Measurements from ENCODE around the gene RABGAP1.

The RABGAP1 gene

GRCh38 chr9:123039617-123040219, 98.9 kb downstream of the RABGAP1 start:
- no peak overlapping the region for H3K27ac ChIP-seq (ENCODE audit: low read depth, low read length)
- H3K27me3 ChIP-seq (ENCODE audit: control insufficient read depth in 1 of 2, insufficient read depth in 2 of 2, low read length in 2 of 2), result no peaks in the 10 kb centered on the region
- peaks cover 45% of the 10 kb centered on the region for H3K4me1 ChIP-seq (ENCODE audit: insufficient read depth, low read length)
- H3K9me3 ChIP-seq (ENCODE audit: low read length), result no peaks in the 10 kb centered on the region
- H3K9ac ChIP-seq (ENCODE audit: low read length), result no peak overlapping the region
- no peak overlapping the region for H3K4me3 ChIP-seq (ENCODE audit: low read depth in 1 of 2, low read length in 2 of 2)
- peaks cover 5% of the 10 kb centered on the region for H3K36me3 ChIP-seq (ENCODE audit: insufficient read depth, low read length)

- H3K9me3 ChIP-seq (ENCODE audit: low read length), result no peaks in the 10 kb centered on the region
- H3K4me1 ChIP-seq (ENCODE audit: insufficient read depth, low read length), result peaks cover 42% of the 10 kb centered on the region
- no peaks in the 10 kb centered on the region for H3K36me3 ChIP-seq (ENCODE audit: insufficient read depth, low read length)
- H3K4me3 ChIP-seq (ENCODE audit: low read depth in 1 of 2, low read length in 2 of 2), result no peak overlapping the region
- no peak overlapping the region for H3K9ac ChIP-seq (ENCODE audit: low read length)
- H3K27me3 ChIP-seq (ENCODE audit: control insufficient read depth in 1 of 2, insufficient read depth in 2 of 2, low read length in 2 of 2), result no peaks in the 10 kb centered on the region
- H3K27ac ChIP-seq (ENCODE audit: low read depth, low read length), result no peak overlapping the region
These were observed 100.0 kb downstream of the RABGAP1 start for GRCh38 chr9:123040801-123041200.

DNA sequence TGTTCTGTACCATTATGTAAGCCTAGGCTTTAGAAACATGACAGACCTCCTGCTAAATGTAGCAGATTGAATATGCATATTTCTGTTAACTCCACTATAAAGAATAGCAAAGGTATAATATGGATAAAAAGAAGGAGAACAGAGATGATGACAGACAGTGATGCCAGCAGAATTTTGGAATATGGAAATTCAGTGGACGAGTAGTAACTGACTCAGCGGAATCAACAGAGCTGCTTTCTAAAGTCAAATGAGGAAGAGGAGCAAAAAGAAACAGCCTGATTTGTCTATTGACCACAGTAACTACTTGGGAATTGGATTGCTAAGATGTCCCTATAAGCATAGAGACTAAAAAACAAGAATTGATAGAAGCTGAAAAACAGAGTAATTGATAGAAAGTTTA, 100.7 kb downstream of the RABGAP1 start:
- Histone ChIP-seq H3K4me1 (ENCODE audit: insufficient read depth, low read length) (peaks cover 42% of the 10 kb centered on the region), H3K9ac (ENCODE audit: low read length) (no peak overlapping the region), H3K27ac (ENCODE audit: low read depth, low read length) (no peak overlapping the region), H3K4me3 (ENCODE audit: low read depth in 1 of 2, low read length in 2 of 2) (no peak overlapping the region), H3K27me3 (ENCODE audit: control insufficient read depth in 1 of 2, insufficient read depth in 2 of 2, low read length in 2 of 2) (no peaks in the 10 kb centered on the region), H3K36me3 (ENCODE audit: insufficient read depth, low read length) (no peaks in the 10 kb centered on the region), H3K9me3 (ENCODE audit: low read length) (no peaks in the 10 kb centered on the region)

GRCh38 chr9:123043081-123043939, 102.5 kb downstream of the RABGAP1 start:
- H3K9me3 ChIP-seq (ENCODE audit: low read length), result no peaks in the 10 kb centered on the region
- no peak overlapping the region for H3K9ac ChIP-seq (ENCODE audit: low read length)
- H3K27me3 ChIP-seq (ENCODE audit: control insufficient read depth in 1 of 2, insufficient read depth in 2 of 2, low read length in 2 of 2), result no peaks in the 10 kb centered on the region
- no peak overlapping the region for H3K27ac ChIP-seq (ENCODE audit: low read depth, low read length)
- H3K4me1 ChIP-seq (ENCODE audit: insufficient read depth, low read length), result peaks cover 34% of the 10 kb centered on the region
- no peaks in the 10 kb centered on the region for H3K36me3 ChIP-seq (ENCODE audit: insufficient read depth, low read length)
- H3K4me3 ChIP-seq (ENCODE audit: low read depth in 1 of 2, low read length in 2 of 2), result no peak overlapping the region

DNA sequence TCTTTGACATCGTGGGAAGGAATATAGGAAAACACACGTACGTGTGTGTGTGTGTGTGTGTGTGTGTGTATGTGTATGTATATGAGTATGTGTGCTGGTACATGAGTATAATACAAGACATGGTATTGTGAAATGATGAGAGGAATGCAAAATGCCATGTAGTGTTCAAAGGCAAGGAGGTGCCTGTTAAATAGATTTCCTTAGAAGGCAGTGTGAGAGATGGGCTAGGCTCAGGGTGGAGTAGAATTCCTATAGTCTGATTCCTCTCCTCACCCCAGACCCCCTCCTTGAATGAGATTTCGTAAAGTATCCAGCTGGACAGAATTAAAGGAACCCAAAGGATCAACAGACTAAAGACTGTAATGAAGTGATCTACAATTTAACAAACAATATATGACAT, 103.8 kb downstream of the RABGAP1 start:
- H3K4me3 ChIP-seq (ENCODE audit: low read depth in 1 of 2, low read length in 2 of 2), result no peak overlapping the region
- no peaks in the 10 kb centered on the region for H3K9me3 ChIP-seq (ENCODE audit: low read length)
- H3K27ac ChIP-seq (ENCODE audit: low read depth, low read length), result no peak overlapping the region

DNA sequence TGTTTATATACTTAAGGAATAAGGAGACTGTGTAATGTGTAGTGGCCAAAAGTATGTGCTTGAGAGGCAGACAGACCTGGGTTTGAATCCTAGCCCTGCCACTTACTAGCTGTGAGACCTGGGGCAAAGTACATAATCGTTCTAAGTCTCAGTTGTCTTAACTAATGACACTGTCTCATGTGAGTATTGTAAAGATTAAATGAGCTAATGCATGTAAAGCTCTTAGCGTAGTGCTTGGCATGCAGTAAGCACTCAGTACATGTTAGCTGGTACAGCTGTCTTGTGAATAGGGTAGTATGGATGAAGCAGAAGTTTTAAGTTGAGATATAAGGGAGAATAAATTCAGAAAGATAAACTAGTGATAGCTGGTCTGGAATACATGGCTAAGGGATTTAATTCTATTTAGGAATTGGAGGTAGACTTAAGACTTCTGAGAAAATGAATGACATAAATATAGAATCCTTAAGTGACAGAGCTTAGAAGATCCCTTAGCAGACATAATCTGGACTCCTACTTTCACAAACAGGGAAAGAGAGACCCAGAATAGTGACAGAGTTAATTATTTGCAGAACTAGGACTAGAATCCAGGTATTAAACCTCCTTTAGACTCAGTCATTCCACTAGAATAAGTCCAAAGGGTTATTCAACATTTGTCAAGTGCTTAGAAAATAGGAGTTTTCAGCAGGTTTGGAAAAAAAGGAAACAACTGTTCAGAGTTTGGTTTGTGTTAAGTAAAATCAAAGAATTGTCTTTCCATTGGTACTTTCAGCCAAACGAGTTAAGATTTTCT, 105.8 kb downstream of the RABGAP1 start:
- Histone ChIP-seq H3K9ac (ENCODE audit: low read length) (no peak overlapping the region), H3K27me3 (ENCODE audit: control insufficient read depth in 1 of 2, insufficient read depth in 2 of 2, low read length in 2 of 2) (no peaks in the 10 kb centered on the region), H3K9me3 (ENCODE audit: low read length) (no peaks in the 10 kb centered on the region), H3K4me3 (ENCODE audit: low read depth in 1 of 2, low read length in 2 of 2) (no peak overlapping the region), H3K27ac (ENCODE audit: low read depth, low read length) (peak overlapping the region; percentile 16), H3K36me3 (ENCODE audit: insufficient read depth, low read length) (no peaks in the 10 kb centered on the region), H3K4me1 (ENCODE audit: insufficient read depth, low read length) (peaks cover 48% of the 10 kb centered on the region)

More for the DNA sequence above, 103.8 kb downstream of the RABGAP1 start:
- Histone ChIP-seq H3K4me1 (ENCODE audit: insufficient read depth, low read length) (peaks cover 45% of the 10 kb centered on the region), H3K27me3 (ENCODE audit: control insufficient read depth in 1 of 2, insufficient read depth in 2 of 2, low read length in 2 of 2) (no peaks in the 10 kb centered on the region), H3K9ac (ENCODE audit: low read length) (no peak overlapping the region), H3K36me3 (ENCODE audit: insufficient read depth, low read length) (no peaks in the 10 kb centered on the region)

- peak overlapping the region; percentile 6 for H3K27ac ChIP-seq (ENCODE audit: low read depth, low read length)
- no peak overlapping the region for H3K4me3 ChIP-seq (ENCODE audit: low read depth in 1 of 2, low read length in 2 of 2)
- peaks cover 60% of the 10 kb centered on the region for H3K4me1 ChIP-seq (ENCODE audit: insufficient read depth, low read length)
- no peaks in the 10 kb centered on the region for H3K36me3 ChIP-seq (ENCODE audit: insufficient read depth, low read length)
- no peaks in the 10 kb centered on the region for H3K9me3 ChIP-seq (ENCODE audit: low read length)
- no peak overlapping the region for H3K9ac ChIP-seq (ENCODE audit: low read length)
- no peaks in the 10 kb centered on the region for H3K27me3 ChIP-seq (ENCODE audit: control insufficient read depth in 1 of 2, insufficient read depth in 2 of 2, low read length in 2 of 2)
These were observed 107.9 kb downstream of the RABGAP1 start for GRCh38 chr9:123048748-123049147.

- H3K36me3 ChIP-seq (ENCODE audit: insufficient read depth, low read length), result no peaks in the 10 kb centered on the region
- H3K27ac ChIP-seq (ENCODE audit: low read depth, low read length), result peak overlapping the region; percentile 16
- no peaks in the 10 kb centered on the region for H3K27me3 ChIP-seq (ENCODE audit: control insufficient read depth in 1 of 2, insufficient read depth in 2 of 2, low read length in 2 of 2)
- H3K4me1 ChIP-seq (ENCODE audit: insufficient read depth, low read length), result peaks cover 57% of the 10 kb centered on the region
- no peak overlapping the region for H3K4me3 ChIP-seq (ENCODE audit: low read depth in 1 of 2, low read length in 2 of 2)
- H3K9me3 ChIP-seq (ENCODE audit: low read length), result no peaks in the 10 kb centered on the region
- H3K9ac ChIP-seq (ENCODE audit: low read length), result no peak overlapping the region
These were observed 108.9 kb downstream of the RABGAP1 start for GRCh38 chr9:123049589-123050222.

DNA sequence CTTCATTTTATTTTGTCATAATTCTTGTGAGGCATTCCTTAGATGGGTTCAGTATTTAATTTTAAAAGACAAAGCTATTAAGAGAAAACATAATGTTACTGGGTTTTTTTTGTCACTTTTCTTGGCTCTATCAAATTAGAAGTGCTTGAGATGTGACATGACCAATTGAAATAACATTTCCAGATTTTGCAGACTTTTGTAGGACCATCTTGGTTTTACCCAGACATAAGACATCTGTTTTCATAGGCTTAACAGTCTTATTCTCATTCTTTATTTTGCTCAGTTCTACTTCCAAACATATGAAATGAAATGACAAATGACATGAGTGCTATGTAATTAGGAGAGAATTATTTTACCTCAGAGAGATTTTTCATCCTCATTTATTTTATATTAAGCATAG, 112.2 kb downstream of the RABGAP1 start:
- Histone ChIP-seq H3K27ac (ENCODE audit: low read depth, low read length) (no peak overlapping the region), H3K27me3 (ENCODE audit: control insufficient read depth in 1 of 2, insufficient read depth in 2 of 2, low read length in 2 of 2) (no peaks in the 10 kb centered on the region), H3K4me1 (ENCODE audit: insufficient read depth, low read length) (peaks cover 43% of the 10 kb centered on the region), H3K9me3 (ENCODE audit: low read length) (no peaks in the 10 kb centered on the region), H3K9ac (ENCODE audit: low read length) (no peak overlapping the region), H3K4me3 (ENCODE audit: low read depth in 1 of 2, low read length in 2 of 2) (no peak overlapping the region), H3K36me3 (ENCODE audit: insufficient read depth, low read length) (no peaks in the 10 kb centered on the region)

GRCh38 chr9:123053711-123054110, 112.9 kb downstream of the RABGAP1 start:
- no peaks in the 10 kb centered on the region for H3K9me3 ChIP-seq (ENCODE audit: low read length)
- H3K4me3 ChIP-seq (ENCODE audit: low read depth in 1 of 2, low read length in 2 of 2), result no peak overlapping the region
- H3K27me3 ChIP-seq (ENCODE audit: control insufficient read depth in 1 of 2, insufficient read depth in 2 of 2, low read length in 2 of 2), result no peaks in the 10 kb centered on the region
- no peak overlapping the region for H3K9ac ChIP-seq (ENCODE audit: low read length)
- peaks cover 38% of the 10 kb centered on the region for H3K4me1 ChIP-seq (ENCODE audit: insufficient read depth, low read length)
- H3K36me3 ChIP-seq (ENCODE audit: insufficient read depth, low read length), result no peaks in the 10 kb centered on the region
- no peak overlapping the region for H3K27ac ChIP-seq (ENCODE audit: low read depth, low read length)

- Histone ChIP-seq H3K9me3 (ENCODE audit: low read length) (no peaks in the 10 kb centered on the region), H3K9ac (ENCODE audit: low read length) (no peak overlapping the region), H3K4me1 (ENCODE audit: insufficient read depth, low read length) (peaks cover 2% of the 10 kb centered on the region), H3K36me3 (ENCODE audit: insufficient read depth, low read length) (peaks cover 4% of the 10 kb centered on the region), H3K27ac (ENCODE audit: low read depth, low read length) (no peak overlapping the region), H3K27me3 (ENCODE audit: control insufficient read depth in 1 of 2, insufficient read depth in 2 of 2, low read length in 2 of 2) (no peaks in the 10 kb centered on the region), H3K4me3 (ENCODE audit: low read depth in 1 of 2, low read length in 2 of 2) (no peak overlapping the region)
These were observed 118.0 kb downstream of the RABGAP1 start for GRCh38 chr9:123058834-123059233.

Data from muscle layer of colon (tissue), 2 donors.